Ectodermal cell (in vitro differentiated cells): ENCODE results near the gene NOXO1.
"Not testable (repeated sequence)": the region's sequence is repeated elsewhere in the genome, so short reads cannot be mapped to it uniquely, and the experiment has no call there.

Experiments used
- H3K27ac ChIP-seq: 2 replicates; pipeline ENCODE4 v1.7.0; 2013; ENCODE audit warnings: mild to moderate bottlenecking, low read depth, low read length; ENCODE audit not compliant: insufficient read depth, poor library complexity, severe bottlenecking
- H3K27me3 ChIP-seq: 2 replicates; pipeline ENCODE4 v1.7.0; 2013; ENCODE audit warnings: mild to moderate bottlenecking, low read length; ENCODE audit not compliant: insufficient read depth, control insufficient read depth, poor library complexity, severe bottlenecking
- H3K36me3 ChIP-seq: one replicate; pipeline ENCODE4 v1.7.0; 2013; ENCODE audit warnings: low read length; ENCODE audit not compliant: control insufficient read depth, insufficient read depth
- H3K4me1 ChIP-seq: one replicate; pipeline ENCODE4 v1.7.0; 2013; ENCODE audit warnings: low read length; ENCODE audit not compliant: control insufficient read depth, insufficient read depth
- H3K4me3 ChIP-seq: 2 replicates; pipeline ENCODE4 v1.7.0; 2013; ENCODE audit warnings: low read depth, low read length, control low read depth; ENCODE audit not compliant: insufficient read depth
- H3K9me3 ChIP-seq: 2 replicates; pipeline ENCODE4 v1.7.0; 2013; ENCODE audit warnings: mild to moderate bottlenecking, low read length, moderate library complexity; ENCODE audit not compliant: control insufficient read depth
- WGBS, 2 experiments: methylation state at CpG; one replicate each; pipeline ENCODE4 v1.1.7; 2013; ENCODE audit warnings: missing lambda C conversion rate in 2 of 2; 5-methylcytosine and 5-hydroxymethylcytosine counted together

Gene NOXO1

GRCh38 chr16:1945559-1946391 lies 35.5 kb downstream of the NOXO1 start:
- H3K4me1 ChIP-seq, result peaks cover 5% of the 10 kb centered on the region
- whole genome bisulfite sequencing, 2 experiments, result 93% methylated on average over 19 of the region's 19 CpGs
- no peak overlapping the region for H3K4me3 ChIP-seq
- no peaks in the 10 kb centered on the region for H3K27me3 ChIP-seq
- no peaks in the 10 kb centered on the region for H3K9me3 ChIP-seq
- no peak overlapping the region for H3K27ac ChIP-seq
- no peaks in the 10 kb centered on the region for H3K36me3 ChIP-seq

GRCh38 chr16:1944612-1945199 lies 36.6 kb downstream of the NOXO1 start:
- 91 to 92% methylated on average over 21 of the region's 21 CpGs for WGBS, 2 experiments
- Histone ChIP-seq H3K4me3 (no peak overlapping the region), H3K36me3 (no peaks in the 10 kb centered on the region), H3K4me1 (peaks cover 5% of the 10 kb centered on the region), H3K27ac (no peak overlapping the region), H3K27me3 (no peaks in the 10 kb centered on the region), H3K9me3 (no peaks in the 10 kb centered on the region)

GRCh38 chr16:1942810-1943726 lies 38.2 kb downstream of the NOXO1 start, which contains the start of gene MSRB1:
MSRB1 (minus strand) TSS chr16:1943199; CDS start chr16:1943156, 43 bp downstream.
- Histone ChIP-seq H3K36me3 (peaks cover 3% of the 10 kb centered on the region), H3K4me3 (peak within 1 kb of the TSS; percentile 83), H3K4me1 (peaks cover 5% of the 10 kb centered on the region), H3K27me3 (no peaks in the 10 kb centered on the region), H3K27ac (no peak within 1 kb of the TSS), H3K9me3 (no peaks in the 10 kb centered on the region)
- 3 to 4% methylated on average over 76 to 77 of the region's 77 CpGs for WGBS, 2 experiments

GRCh38 chr16:1942047-1942809 lies 39.0 kb downstream of the NOXO1 start:
- H3K36me3 ChIP-seq, result peaks cover 8% of the 10 kb centered on the region
- no peaks in the 10 kb centered on the region for H3K9me3 ChIP-seq
- peak overlapping the region; percentile 83 for H3K4me3 ChIP-seq
- WGBS, 2 experiments, result 40% methylated on average over 17 of the region's 17 CpGs
- H3K27ac ChIP-seq, result no peak overlapping the region
- peaks cover 5% of the 10 kb centered on the region for H3K4me1 ChIP-seq
- no peaks in the 10 kb centered on the region for H3K27me3 ChIP-seq

GRCh38 chr16:1941162-1942046 lies 39.9 kb downstream of the NOXO1 start:
- H3K4me3 ChIP-seq, result no peak overlapping the region
- peaks cover 8% of the 10 kb centered on the region for H3K36me3 ChIP-seq
- no peaks in the 10 kb centered on the region for H3K27me3 ChIP-seq
- 85 to 90% methylated on average over 30 of the region's 30 CpGs for WGBS, 2 experiments
- peaks cover 5% of the 10 kb centered on the region for H3K4me1 ChIP-seq
- H3K9me3 ChIP-seq, result no peaks in the 10 kb centered on the region
- H3K27ac ChIP-seq, result no peak overlapping the region

- H3K4me1 ChIP-seq, result peaks cover 5% of the 10 kb centered on the region
- no peak overlapping the region for H3K27ac ChIP-seq
- H3K9me3 ChIP-seq, result no peaks in the 10 kb centered on the region
- H3K36me3 ChIP-seq, result peaks cover 8% of the 10 kb centered on the region
- no peak overlapping the region for H3K4me3 ChIP-seq
- no peaks in the 10 kb centered on the region for H3K27me3 ChIP-seq
- WGBS, 2 experiments, result 96% methylated on average over 23 of the region's 23 CpGs
Measured at GRCh38 chr16:1940273-1941161, 40.8 kb downstream of the NOXO1 start.

- WGBS, 2 experiments, result 94 to 95% methylated on average over 8 of the region's 8 CpGs
- H3K9me3 ChIP-seq, result not testable (repeated sequence)
Measured at GRCh38 chr16:1939833-1940232, 41.4 kb downstream of the NOXO1 start.

GRCh38 chr16:1938910-1939309 lies 42.4 kb downstream of the NOXO1 start:
- no peak overlapping the region for H3K27ac ChIP-seq
- peaks cover 5% of the 10 kb centered on the region for H3K4me1 ChIP-seq
- no peaks in the 10 kb centered on the region for H3K9me3 ChIP-seq
- peaks cover 8% of the 10 kb centered on the region for H3K36me3 ChIP-seq
- H3K27me3 ChIP-seq, result no peaks in the 10 kb centered on the region
- H3K4me3 ChIP-seq, result no peak overlapping the region
- WGBS, 2 experiments, result 94 to 96% methylated on average over 17 of the region's 17 CpGs

More at GRCh38 chr16:1939833-1940232, 41.4 kb downstream of the NOXO1 start:
- H3K27ac ChIP-seq, H3K4me1 ChIP-seq, H3K4me3 ChIP-seq, H3K36me3 ChIP-seq, H3K27me3 ChIP-seq: not testable (repeated sequence)
